ENCODE results near the gene SLC13A3.

SLC13A3 gene

GRCh38 chr20:46630306-46630705 lies 21.0 kb downstream of the SLC13A3 start:
- Histone ChIP-seq H3K23ac (ENCODE audit: low read length in 2 of 2) (no peak overlapping the region), H3K9me3 (ENCODE audit: control insufficient read depth, low read length) (peaks cover 27% of the 10 kb centered on the region), H2BK5ac (ENCODE audit: low read depth, low read length, poor library complexity, severe bottlenecking) (no peak overlapping the region), H3K36me3 (ENCODE audit: control insufficient read depth in 1 of 2, insufficient read depth in 2 of 2, low read depth in 1 of 2, low read length in 2 of 2) (no peaks in the 10 kb centered on the region), H3K9ac (ENCODE audit: low read length) (no peak overlapping the region), H2BK12ac (ENCODE audit: low read length in 2 of 2) (no peak overlapping the region), H2BK120ac (ENCODE audit: low read depth, low read length) (no peak overlapping the region), H4K8ac (ENCODE audit: low read length) (no peak overlapping the region), H3K4me1 (ENCODE audit: control insufficient read depth, insufficient read depth, low read depth, low read length) (no peaks in the 10 kb centered on the region), H3K4me3 (ENCODE audit: insufficient read depth in 1 of 2, low read depth in 1 of 2, low read length in 2 of 2) (no peak overlapping the region), H3K27me3 (ENCODE audit: control insufficient read depth in 1 of 2, insufficient read depth in 1 of 2, low read length in 2 of 2) (no peaks in the 10 kb centered on the region), H4K91ac (ENCODE audit: low read length) (no peak overlapping the region), H2AK5ac (ENCODE audit: low read length, severe bottlenecking) (no peak overlapping the region), H2AFZ (ENCODE audit: low read depth, low read length) (no peak overlapping the region), H3K27ac (ENCODE audit: low read length, poor library complexity, severe bottlenecking) (no peak overlapping the region), H3K18ac (ENCODE audit: low read depth in 1 of 2, low read length in 2 of 2) (no peak overlapping the region), H3K4me2 (ENCODE audit: low read length, poor library complexity, severe bottlenecking) (no peak overlapping the region), H3K14ac (ENCODE audit: low read length in 2 of 2) (no peak overlapping the region), H2BK15ac (ENCODE audit: low read depth, poor library complexity, severe bottlenecking) (no peak overlapping the region), H3K4ac (ENCODE audit: low read depth in 1 of 2, low read length in 2 of 2) (no peak overlapping the region), H3K79me1 (replicated peaks; ENCODE audit: low read length, poor library complexity, severe bottlenecking) (no peaks in the 10 kb centered on the region)
- no peak for DNase-seq
- 85% methylated on average over 5 of the region's 5 CpGs for WGBS

- no peak overlapping the region for H2AFZ ChIP-seq (ENCODE audit: low read depth, low read length)
- peaks cover 30% of the 10 kb centered on the region for H3K9me3 ChIP-seq (ENCODE audit: control insufficient read depth, low read length)
- H4K8ac ChIP-seq (ENCODE audit: low read length) = no peak overlapping the region
- no peak overlapping the region for H2BK120ac ChIP-seq (ENCODE audit: low read depth, low read length)
- no peak overlapping the region for H3K14ac ChIP-seq (ENCODE audit: low read length in 2 of 2)
- no peak overlapping the region for H3K27ac ChIP-seq (ENCODE audit: low read length, poor library complexity, severe bottlenecking)
- H3K18ac ChIP-seq (ENCODE audit: low read depth in 1 of 2, low read length in 2 of 2) = no peak overlapping the region
- no peak overlapping the region for H3K23ac ChIP-seq (ENCODE audit: low read length in 2 of 2)
- no peak overlapping the region for H2BK15ac ChIP-seq (ENCODE audit: low read depth, poor library complexity, severe bottlenecking)
- no peak overlapping the region for H3K4me3 ChIP-seq (ENCODE audit: insufficient read depth in 1 of 2, low read depth in 1 of 2, low read length in 2 of 2)
- DNase-seq = no peak
- no peak overlapping the region for H3K9ac ChIP-seq (ENCODE audit: low read length)
- no peak overlapping the region for H3K4ac ChIP-seq (ENCODE audit: low read depth in 1 of 2, low read length in 2 of 2)
- H3K4me2 ChIP-seq (ENCODE audit: low read length, poor library complexity, severe bottlenecking) = no peak overlapping the region
- H3K27me3 ChIP-seq (ENCODE audit: control insufficient read depth in 1 of 2, insufficient read depth in 1 of 2, low read length in 2 of 2) = no peaks in the 10 kb centered on the region
- no peak overlapping the region for H2BK5ac ChIP-seq (ENCODE audit: low read depth, low read length, poor library complexity, severe bottlenecking)
- H3K4me1 ChIP-seq (ENCODE audit: control insufficient read depth, insufficient read depth, low read depth, low read length) = no peaks in the 10 kb centered on the region
- no peaks in the 10 kb centered on the region for H3K36me3 ChIP-seq (ENCODE audit: control insufficient read depth in 1 of 2, insufficient read depth in 2 of 2, low read depth in 1 of 2, low read length in 2 of 2)
- H3K79me1 ChIP-seq (replicated peaks; ENCODE audit: low read length, poor library complexity, severe bottlenecking) = no peaks in the 10 kb centered on the region
- no peak overlapping the region for H2AK5ac ChIP-seq (ENCODE audit: low read length, severe bottlenecking)
- no peak overlapping the region for H4K91ac ChIP-seq (ENCODE audit: low read length)
- no peak overlapping the region for H2BK12ac ChIP-seq (ENCODE audit: low read length in 2 of 2)
Measured at GRCh38 chr20:46629341-46629740, 21.9 kb downstream of the SLC13A3 start.

- Histone ChIP-seq H3K14ac (ENCODE audit: low read length in 2 of 2) (no peak overlapping the region), H3K4me2 (ENCODE audit: low read length, poor library complexity, severe bottlenecking) (no peak overlapping the region), H3K18ac (ENCODE audit: low read depth in 1 of 2, low read length in 2 of 2) (no peak overlapping the region), H2BK12ac (ENCODE audit: low read length in 2 of 2) (no peak overlapping the region), H2AK5ac (ENCODE audit: low read length, severe bottlenecking) (no peak overlapping the region), H3K23ac (ENCODE audit: low read length in 2 of 2) (no peak overlapping the region), H3K4ac (ENCODE audit: low read depth in 1 of 2, low read length in 2 of 2) (no peak overlapping the region), H2BK120ac (ENCODE audit: low read depth, low read length) (no peak overlapping the region), H3K79me1 (replicated peaks; ENCODE audit: low read length, poor library complexity, severe bottlenecking) (no peaks in the 10 kb centered on the region), H2BK15ac (ENCODE audit: low read depth, poor library complexity, severe bottlenecking) (no peak overlapping the region), H3K27me3 (ENCODE audit: control insufficient read depth in 1 of 2, insufficient read depth in 1 of 2, low read length in 2 of 2) (no peaks in the 10 kb centered on the region), H4K91ac (ENCODE audit: low read length) (no peak overlapping the region), H4K8ac (ENCODE audit: low read length) (no peak overlapping the region), H3K27ac (ENCODE audit: low read length, poor library complexity, severe bottlenecking) (no peak overlapping the region), H3K4me1 (ENCODE audit: control insufficient read depth, insufficient read depth, low read depth, low read length) (no peaks in the 10 kb centered on the region), H3K4me3 (ENCODE audit: insufficient read depth in 1 of 2, low read depth in 1 of 2, low read length in 2 of 2) (no peak overlapping the region), H3K9ac (ENCODE audit: low read length) (no peak overlapping the region), H2BK5ac (ENCODE audit: low read depth, low read length, poor library complexity, severe bottlenecking) (no peak overlapping the region), H2AFZ (ENCODE audit: low read depth, low read length) (no peak overlapping the region), H3K36me3 (ENCODE audit: control insufficient read depth in 1 of 2, insufficient read depth in 2 of 2, low read depth in 1 of 2, low read length in 2 of 2) (no peaks in the 10 kb centered on the region), H3K9me3 (ENCODE audit: control insufficient read depth, low read length) (peaks cover 35% of the 10 kb centered on the region)
- WGBS = 53% methylated on average over 3 of the region's 4 CpGs
- DNase-seq = no peak
Measured at GRCh38 chr20:46627234-46627633, 24.0 kb downstream of the SLC13A3 start.

- Histone ChIP-seq H3K18ac (ENCODE audit: low read depth in 1 of 2, low read length in 2 of 2) (no peak overlapping the region), H2BK5ac (ENCODE audit: low read depth, low read length, poor library complexity, severe bottlenecking) (no peak overlapping the region), H3K4me3 (ENCODE audit: insufficient read depth in 1 of 2, low read depth in 1 of 2, low read length in 2 of 2) (no peak overlapping the region), H3K27me3 (ENCODE audit: control insufficient read depth in 1 of 2, insufficient read depth in 1 of 2, low read length in 2 of 2) (no peaks in the 10 kb centered on the region), H3K4me1 (ENCODE audit: control insufficient read depth, insufficient read depth, low read depth, low read length) (no peaks in the 10 kb centered on the region), H3K9ac (ENCODE audit: low read length) (no peak overlapping the region), H3K4me2 (ENCODE audit: low read length, poor library complexity, severe bottlenecking) (no peak overlapping the region), H2AFZ (ENCODE audit: low read depth, low read length) (no peak overlapping the region), H3K27ac (ENCODE audit: low read length, poor library complexity, severe bottlenecking) (no peak overlapping the region), H3K4ac (ENCODE audit: low read depth in 1 of 2, low read length in 2 of 2) (no peak overlapping the region), H2BK12ac (ENCODE audit: low read length in 2 of 2) (no peak overlapping the region), H2AK5ac (ENCODE audit: low read length, severe bottlenecking) (no peak overlapping the region), H3K14ac (ENCODE audit: low read length in 2 of 2) (no peak overlapping the region), H4K91ac (ENCODE audit: low read length) (no peak overlapping the region), H3K23ac (ENCODE audit: low read length in 2 of 2) (no peak overlapping the region), H3K36me3 (ENCODE audit: control insufficient read depth in 1 of 2, insufficient read depth in 2 of 2, low read depth in 1 of 2, low read length in 2 of 2) (no peaks in the 10 kb centered on the region), H3K9me3 (ENCODE audit: control insufficient read depth, low read length) (peaks cover 35% of the 10 kb centered on the region), H2BK120ac (ENCODE audit: low read depth, low read length) (no peak overlapping the region), H2BK15ac (ENCODE audit: low read depth, poor library complexity, severe bottlenecking) (no peak overlapping the region), H3K79me1 (replicated peaks; ENCODE audit: low read length, poor library complexity, severe bottlenecking) (no peaks in the 10 kb centered on the region), H4K8ac (ENCODE audit: low read length) (no peak overlapping the region)
- no peak for DNase-seq
- WGBS = 48% methylated on average over 3 of the region's 4 CpGs
Measured at GRCh38 chr20:46626758-46627157, 24.5 kb downstream of the SLC13A3 start.
